GM21528 (cell line): ENCODE measurements around the gene SUMO2.
"Not testable (repeated sequence)": the region's sequence is repeated elsewhere in the genome, so short reads cannot be mapped to it uniquely, and the experiment has no call there.

ENCODE experiments used
- ATAC-seq: cut with Tn5 transposase; IDR thresholded peaks from one replicate; pipeline ENCODE4 v1.9.1; 2021; ENCODE audit warnings: mild to moderate bottlenecking, moderate library complexity; ENCODE audit not compliant: unreplicated experiment, low FRiP score

The SUMO2 gene

GRCh38 chr17:75151930-75152329 lies 30.8 kb downstream of the SUMO2 start:
- ATAC-seq: no peak

GRCh38 chr17:75147878-75148546 lies 34.7 kb downstream of the SUMO2 start:
- no peak for ATAC-seq

GRCh38 chr17:75146592-75146991 lies 36.2 kb downstream of the SUMO2 start:
- no peak for ATAC-seq

GRCh38 chr17:75144816-75145512 lies 37.8 kb downstream of the SUMO2 start:
- no peak for ATAC-seq

GRCh38 chr17:75142236-75142971 lies 40.4 kb downstream of the SUMO2 start:
- ATAC-seq: no peak

GRCh38 chr17:75138519-75138918 lies 44.2 kb downstream of the SUMO2 start:
- no peak for ATAC-seq

- not testable (repeated sequence) for ATAC-seq
These were observed 45.0 kb downstream of the SUMO2 start for GRCh38 chr17:75137762-75138161.

GRCh38 chr17:75135946-75136345 lies 46.8 kb downstream of the SUMO2 start:
- no peak for ATAC-seq

- no peak for ATAC-seq
These were observed 47.3 kb downstream of the SUMO2 start for GRCh38 chr17:75135452-75135851.

- not testable (repeated sequence) for ATAC-seq
These were observed 49.0 kb downstream of the SUMO2 start for GRCh38 chr17:75133607-75134347.

- ATAC-seq: no peak
These were observed 49.8 kb downstream of the SUMO2 start for GRCh38 chr17:75133001-75133400.

- ATAC-seq: not testable (repeated sequence)
These were observed 50.5 kb downstream of the SUMO2 start for GRCh38 chr17:75132018-75133000.

GRCh38 chr17:75131278-75132017 lies 51.3 kb downstream of the SUMO2 start, which contains the start of gene NT5C:
Gene NT5C, minus strand, starts transcription at chr17:75131742. Its CDS starts 35 bp downstream, at chr17:75131707.
- peak; percentile 72 for ATAC-seq

- no peak for ATAC-seq
These were observed 52.0 kb downstream of the SUMO2 start for GRCh38 chr17:75130632-75131277.

GRCh38 chr17:75130059-75130631 lies 52.6 kb downstream of the SUMO2 start:
- ATAC-seq: no peak

- ATAC-seq: no peak
These were observed 53.2 kb downstream of the SUMO2 start for GRCh38 chr17:75129576-75129975.

GRCh38 chr17:75128694-75129505 lies 53.9 kb downstream of the SUMO2 start:
- ATAC-seq: no peak
